UCSD-AML1 (cell line): ENCODE results near the gene TKT.
A peak's percentile ranks its signal among the peaks of the same experiment; 100 is the strongest.

ENCODE experiments used
- DNase-seq: peaks from one replicate; lab custom pipeline; 2025; ENCODE audit not compliant: unreplicated experiment; lab: John Stamatoyannopoulos, UW

Gene TKT

GRCh38 chr3:53226142-53226840 lies 29.5 kb downstream of the TKT start:
- DNase-seq = no peak

GRCh38 chr3:53225651-53226050 lies 30.2 kb downstream of the TKT start:
- DNase-seq = no peak

- no peak for DNase-seq
Observed at GRCh38 chr3:53225181-53225580, 30.6 kb downstream of the TKT start.

GRCh38 chr3:53224536-53224935 lies 31.3 kb downstream of the TKT start:
- no peak for DNase-seq

- no peak for DNase-seq
Observed at GRCh38 chr3:53224026-53224425, 31.8 kb downstream of the TKT start.

GRCh38 chr3:53223541-53223966 lies 32.3 kb downstream of the TKT start:
- DNase-seq = no peak

GRCh38 chr3:53223025-53223424 lies 32.8 kb downstream of the TKT start:
- DNase-seq = no peak

- no peak for DNase-seq
Observed at GRCh38 chr3:53222183-53222901, 33.5 kb downstream of the TKT start.

- DNase-seq = no peak
Observed at GRCh38 chr3:53221827-53222182, 34.0 kb downstream of the TKT start.

- DNase-seq = no peak
Observed at GRCh38 chr3:53221345-53221744, 34.5 kb downstream of the TKT start.

- peak; percentile 85 for DNase-seq
Observed at GRCh38 chr3:53219895-53220483, 35.8 kb downstream of the TKT start.

- no peak for DNase-seq
Observed at GRCh38 chr3:53218131-53218530, 37.7 kb downstream of the TKT start.

GRCh38 chr3:53217175-53217574 lies 38.6 kb downstream of the TKT start:
- no peak for DNase-seq

GRCh38 chr3:53216723-53217122 lies 39.1 kb downstream of the TKT start:
- no peak for DNase-seq

- DNase-seq = no peak
Observed at GRCh38 chr3:53215816-53216215, 40.0 kb downstream of the TKT start.

- DNase-seq = no peak
Observed at GRCh38 chr3:53213276-53213675, 42.5 kb downstream of the TKT start.

- no peak for DNase-seq
Observed at GRCh38 chr3:53211706-53212702, 43.8 kb downstream of the TKT start.

- DNase-seq = no peak
Observed at GRCh38 chr3:53202331-53203015, 53.3 kb downstream of the TKT start.

- DNase-seq = no peak
Observed at GRCh38 chr3:53200501-53201498, 55.0 kb downstream of the TKT start.
